ENCODE measurements around the gene NR2C2AP.

DNA sequence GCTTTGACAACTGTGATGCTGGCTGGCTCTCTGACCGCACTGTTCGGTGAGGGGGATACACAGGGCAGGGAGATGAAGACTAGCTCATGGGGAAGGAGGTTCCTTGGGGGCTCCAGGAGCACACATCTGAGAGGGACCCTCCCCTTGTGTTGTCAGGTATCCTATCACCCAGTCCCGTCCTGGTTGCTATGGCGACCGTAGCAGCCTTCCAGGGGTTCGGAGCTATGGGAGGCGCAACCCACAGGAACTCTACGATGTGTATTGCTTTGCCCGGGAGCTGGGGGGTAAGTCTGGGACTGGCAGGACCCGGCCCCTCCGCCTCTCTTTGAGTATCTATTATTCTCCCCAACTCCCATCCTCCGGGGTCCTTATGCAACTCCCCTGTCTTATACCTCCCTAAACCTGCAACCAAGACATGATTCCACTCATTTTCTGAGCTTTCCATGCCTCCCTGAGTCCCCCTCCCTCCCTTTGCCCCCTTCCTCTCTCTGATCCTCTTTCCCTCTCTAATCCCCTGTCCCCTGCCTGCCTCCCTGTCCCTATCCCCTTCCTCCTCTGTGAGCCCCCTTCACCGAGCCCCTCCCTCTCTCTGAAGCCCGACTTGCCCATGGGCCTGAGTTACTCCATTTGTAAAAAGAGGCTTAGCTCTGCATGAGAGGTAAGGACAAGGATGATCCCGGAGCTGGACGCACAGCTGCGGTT lies 21.1 kb upstream of the NR2C2AP start:
- TF ChIP-seq, protein P1, sequence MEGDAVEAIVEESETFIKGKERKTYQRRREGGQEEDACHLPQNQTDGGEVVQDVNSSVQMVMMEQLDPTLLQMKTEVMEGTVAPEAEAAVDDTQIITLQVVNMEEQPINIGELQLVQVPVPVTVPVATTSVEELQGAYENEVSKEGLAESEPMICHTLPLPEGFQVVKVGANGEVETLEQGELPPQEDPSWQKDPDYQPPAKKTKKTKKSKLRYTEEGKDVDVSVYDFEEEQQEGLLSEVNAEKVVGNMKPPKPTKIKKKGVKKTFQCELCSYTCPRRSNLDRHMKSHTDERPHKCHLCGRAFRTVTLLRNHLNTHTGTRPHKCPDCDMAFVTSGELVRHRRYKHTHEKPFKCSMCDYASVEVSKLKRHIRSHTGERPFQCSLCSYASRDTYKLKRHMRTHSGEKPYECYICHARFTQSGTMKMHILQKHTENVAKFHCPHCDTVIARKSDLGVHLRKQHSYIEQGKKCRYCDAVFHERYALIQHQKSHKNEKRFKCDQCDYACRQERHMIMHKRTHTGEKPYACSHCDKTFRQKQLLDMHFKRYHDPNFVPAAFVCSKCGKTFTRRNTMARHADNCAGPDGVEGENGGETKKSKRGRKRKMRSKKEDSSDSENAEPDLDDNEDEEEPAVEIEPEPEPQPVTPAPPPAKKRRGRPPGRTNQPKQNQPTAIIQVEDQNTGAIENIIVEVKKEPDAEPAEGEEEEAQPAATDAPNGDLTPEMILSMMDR (conservative IDR thresholded peaks at IDR 0.05; ENCODE audit: low read depth, low read length) = no peak
- TF ChIP-seq NFE2L2 (IDR thresholded peaks at IDR 0.05; ENCODE audit: low read depth, low read length) (no peak), POLR2A (IDR thresholded peaks at IDR 0.05; ENCODE audit: low read depth, low read length) (no peak)

All from IMR-90 (cell line).